Inferior parietal cortex (tissue), 1 donor: Measurements from ENCODE around the gene MORF4L2.
A peak's percentile ranks its signal among the peaks of the same experiment; 100 is the strongest.

Experiments
- DNase-seq: peaks from one replicate; pipeline ENCODE4 v3.0.0-alpha.2; 2016; ENCODE audit errors: extremely low spot score

The MORF4L2 gene

GRCh38 chrX:103686199-103687072, at the start of gene MORF4L2:
Gene MORF4L2 (minus strand): TSS chrX:103686699. CDS start chrX:103677027, 9,672 bp downstream.
- DNase-seq, result peak; percentile 93

DNA sequence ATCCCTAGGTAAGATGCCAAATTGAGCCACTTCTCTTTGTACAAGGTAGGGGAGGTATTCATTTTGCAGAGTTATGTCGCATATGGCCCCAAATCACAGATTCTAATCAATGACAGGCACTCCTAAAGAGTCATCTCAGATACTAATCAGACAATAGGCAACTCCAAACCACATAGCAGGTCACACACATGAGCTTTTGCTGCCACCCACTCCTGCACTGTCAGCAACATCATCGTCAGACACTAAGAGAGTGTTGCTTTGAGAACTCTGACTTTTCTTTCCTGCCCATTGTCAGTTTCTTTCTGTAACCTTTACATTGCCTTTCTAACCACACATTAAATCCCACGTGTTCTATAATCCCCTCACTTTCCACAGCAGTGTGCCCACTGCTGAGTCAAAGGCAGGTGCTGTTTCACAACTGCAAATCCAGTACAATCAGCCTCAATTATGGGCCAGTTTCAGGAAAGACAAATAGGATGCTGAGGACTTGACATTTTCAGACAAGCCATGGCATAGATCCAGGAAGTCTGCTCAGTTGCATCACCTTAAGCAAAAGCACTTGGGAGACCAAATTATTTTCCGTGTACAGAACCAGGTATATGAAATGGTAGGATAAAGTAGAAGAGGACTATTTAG, 47.7 kb upstream of the MORF4L2 start:
- no peak for DNase-seq

- DNase-seq, result no peak
These were observed 46.5 kb upstream of the MORF4L2 start for GRCh38 chrX:103733017-103733416.

- DNase-seq, result no peak
These were observed 44.4 kb upstream of the MORF4L2 start for GRCh38 chrX:103730796-103731493.

DNA sequence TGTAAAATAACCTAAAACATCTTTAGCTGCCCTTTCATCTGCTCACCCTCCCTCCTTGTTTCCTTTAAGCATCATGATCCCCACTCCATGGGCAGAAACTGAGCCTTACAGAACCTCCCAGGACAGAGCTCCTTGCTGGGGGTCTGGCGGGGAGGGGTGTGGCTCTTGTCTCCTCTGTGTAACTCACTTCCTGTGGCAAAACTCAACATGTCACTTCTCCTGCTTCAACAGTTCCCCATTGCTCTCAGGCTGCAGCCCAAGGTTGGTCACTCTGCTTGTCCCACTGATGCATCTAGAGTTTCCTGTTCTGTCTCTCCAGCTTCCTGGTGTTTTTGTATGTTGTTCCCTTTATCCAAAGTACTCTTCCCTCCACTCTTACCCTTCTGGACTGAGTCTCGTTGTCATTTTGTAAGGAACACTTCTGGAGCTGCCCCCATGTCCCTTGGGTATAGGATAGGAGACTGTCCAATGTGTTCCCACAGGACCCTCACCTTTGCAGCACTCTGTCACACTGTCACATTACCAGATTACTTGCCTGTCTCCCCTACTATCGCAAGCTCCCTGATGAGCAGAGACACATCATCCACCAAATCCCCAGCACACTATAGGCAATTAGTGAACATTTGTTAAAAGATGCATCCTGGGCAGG, 43.8 kb upstream of the MORF4L2 start:
- no peak for DNase-seq

GRCh38 chrX:103729015-103729414, 42.5 kb upstream of the MORF4L2 start:
- no peak for DNase-seq

- no peak for DNase-seq
These were observed 40.6 kb upstream of the MORF4L2 start for GRCh38 chrX:103727115-103727514.

DNA sequence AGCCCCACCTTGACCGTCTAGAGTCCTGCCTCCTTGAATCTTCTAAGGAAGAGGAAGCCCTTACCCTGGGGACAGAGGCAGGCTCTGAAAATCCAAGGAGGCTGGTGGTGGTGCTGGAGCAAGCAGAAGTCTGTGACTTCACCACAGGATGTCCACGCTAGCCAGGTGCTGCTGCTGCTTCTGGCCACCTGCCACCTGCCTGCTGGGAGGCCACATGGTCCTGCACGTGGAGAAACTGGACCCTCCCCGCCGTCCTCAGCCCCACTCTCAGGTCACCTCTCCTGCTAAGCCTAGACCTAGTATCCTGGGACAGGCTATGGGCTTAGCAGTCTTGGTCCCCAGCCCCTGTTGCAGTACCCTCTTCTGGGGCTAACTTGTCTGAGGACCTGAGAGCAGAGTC, 40.0 kb upstream of the MORF4L2 start:
- DNase-seq, result no peak

- no peak for DNase-seq
These were observed 36.0 kb upstream of the MORF4L2 start for GRCh38 chrX:103722505-103722904.

GRCh38 chrX:103718120-103718519, 31.6 kb upstream of the MORF4L2 start:
- DNase-seq, result no peak

DNA sequence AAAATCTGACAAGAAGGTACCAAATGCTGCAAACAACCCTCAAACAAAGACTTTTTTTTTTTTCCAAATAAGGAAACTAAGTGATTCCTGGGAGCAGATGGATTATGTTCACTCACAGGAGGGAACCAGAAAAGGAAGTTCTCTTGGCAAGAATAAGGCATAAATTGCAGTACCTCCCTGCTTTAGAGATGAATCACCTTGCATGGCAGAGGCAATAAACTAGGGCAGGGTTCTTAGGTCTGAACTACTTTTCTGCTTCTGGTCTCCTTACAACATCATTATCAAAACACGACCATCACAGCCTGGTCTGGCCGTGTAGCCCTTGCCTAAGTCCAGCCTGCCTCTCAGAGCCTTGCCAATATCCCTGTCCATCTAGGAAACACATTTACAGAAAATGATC, 30.5 kb upstream of the MORF4L2 start:
- DNase-seq, result no peak

- DNase-seq, result no peak
These were observed 24.1 kb upstream of the MORF4L2 start, which contains the start of gene TMEM31 for GRCh38 chrX:103710609-103711008. Gene TMEM31 (plus strand): TSS chrX:103710909. CDS start chrX:103712259, 1,350 bp downstream.

GRCh38 chrX:103704863-103705262, 18.4 kb upstream of the MORF4L2 start:
- DNase-seq, result peak; percentile 35

DNA sequence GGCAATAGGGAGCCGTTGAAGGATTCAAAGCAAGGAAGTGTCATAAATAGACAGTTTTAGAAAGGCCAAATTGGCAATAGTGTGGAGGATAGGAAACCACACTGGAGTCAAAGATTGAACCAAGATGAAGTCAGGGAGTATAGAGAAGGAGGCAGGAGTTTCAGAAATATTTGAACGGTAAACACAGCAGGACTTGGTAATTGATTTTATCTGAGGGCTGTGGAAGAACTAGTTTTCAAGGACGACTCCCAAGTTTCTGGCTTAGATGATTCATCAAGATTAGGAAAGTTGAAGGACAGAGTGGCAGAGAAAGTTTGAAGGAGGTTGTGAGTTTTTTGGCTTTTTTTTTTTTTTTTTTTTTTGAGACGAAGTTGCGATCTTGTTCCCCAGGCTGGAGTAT, 12.7 kb upstream of the MORF4L2 start:
- no peak for DNase-seq

GRCh38 chrX:103697687-103698086, 11.2 kb upstream of the MORF4L2 start:
- no peak for DNase-seq

GRCh38 chrX:103691059-103691458, 4.6 kb upstream of the MORF4L2 start:
- DNase-seq, result no peak

GRCh38 chrX:103688946-103689345, 2.4 kb upstream of the MORF4L2 start:
- peak; percentile 67 for DNase-seq

DNA sequence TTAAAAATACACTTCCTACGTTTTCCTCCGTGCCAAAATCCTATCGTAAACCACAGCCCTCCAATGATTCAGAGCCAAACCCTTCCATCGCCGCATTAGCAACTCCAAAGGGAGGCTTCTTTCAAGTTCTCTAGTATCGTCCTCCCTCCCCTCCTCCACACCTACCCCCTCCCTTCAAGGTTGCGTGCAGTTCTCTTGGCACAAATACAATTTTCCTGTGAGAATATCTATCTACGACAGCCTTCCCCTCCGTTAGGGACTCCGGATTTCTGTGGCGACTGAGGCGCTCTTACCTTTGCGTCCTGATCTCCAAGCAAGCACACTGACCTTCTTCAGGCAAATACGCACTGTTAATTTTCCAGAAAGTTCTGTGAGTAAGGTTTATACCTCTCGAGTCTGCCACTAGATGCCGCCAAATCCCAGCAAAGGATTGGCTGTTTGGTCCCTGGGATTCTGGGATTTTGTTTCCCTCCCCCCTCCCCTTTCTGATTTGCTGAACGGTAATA, 1.2 kb upstream of the MORF4L2 start:
- DNase-seq, result peak; percentile 84

DNA sequence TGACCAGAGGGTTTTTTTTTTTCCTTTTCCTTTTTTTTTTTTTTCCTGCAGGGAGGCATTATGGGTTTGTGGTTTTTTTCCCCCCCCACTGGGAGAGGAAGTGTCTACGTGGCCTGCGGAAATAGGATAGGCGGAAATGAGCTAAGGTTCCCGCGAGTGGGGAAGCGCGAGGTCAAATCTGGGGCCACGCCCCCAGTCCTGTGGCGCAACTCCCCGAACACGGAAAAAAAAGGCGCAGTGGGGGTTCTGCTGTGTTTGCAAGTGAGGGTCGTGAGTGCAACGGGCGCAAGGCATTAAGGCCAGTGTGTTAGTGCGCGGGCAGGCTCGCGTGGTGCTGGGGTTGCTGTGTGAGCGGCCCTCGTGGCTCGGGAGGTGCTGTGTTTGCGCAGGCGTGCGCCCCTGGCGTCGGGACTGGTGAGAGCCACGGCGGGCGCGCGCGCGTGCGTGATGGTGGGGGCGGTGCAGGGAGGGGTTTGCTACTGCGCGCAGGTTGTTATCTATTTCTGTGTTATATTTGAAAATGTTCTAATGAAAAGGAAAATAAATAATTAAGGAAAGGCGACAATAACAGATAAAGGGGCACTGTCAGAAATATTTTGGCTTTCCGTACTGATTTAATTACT, 685 bp upstream of the MORF4L2 start:
- DNase-seq, result peak; percentile 67

DNA sequence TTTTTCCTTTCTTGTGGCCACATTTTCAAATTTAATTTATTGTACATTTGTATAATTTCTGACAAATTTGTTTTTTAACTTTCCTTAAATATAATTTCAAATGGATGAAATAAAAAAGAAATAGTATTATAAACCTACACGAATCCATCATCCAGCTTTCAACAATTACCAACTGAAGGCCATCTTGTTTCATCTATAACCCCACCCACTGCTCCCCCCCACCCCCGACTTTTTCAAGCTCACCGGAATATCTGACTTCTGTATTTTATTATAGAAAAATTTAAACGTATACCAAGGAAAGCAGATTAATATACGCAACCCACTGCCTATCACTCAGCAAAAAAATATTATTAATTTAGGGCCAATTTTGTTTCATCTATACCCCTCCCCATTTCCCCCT, 1.1 kb downstream of the MORF4L2 start:
- DNase-seq, result no peak

GRCh38 chrX:103681443-103681842, 5.1 kb downstream of the MORF4L2 start:
- no peak for DNase-seq
